GM23338 (cell line): Measurements from ENCODE around the gene PPHLN1. TPM values are rescaled to one million over a fixed set of nuclear protein-coding genes. Genes with fewer than 3 reads are reported as not detected.

Source experiments
- ATAC-seq: fragments of 200-7000 bp; cut with Tn5 transposase; 3 replicates; pipeline ENCODE4 v1.9.1; 2020
- DNase-seq: peaks from one replicate; pipeline ENCODE4 v3.0.0-alpha.2; 2015; ENCODE audit warnings: low spot score
- H2AFZ ChIP-seq: fragments of 200-600 bp; sonication (generic); 2 replicates; pipeline ENCODE4 v1.8.0; 2016; ENCODE audit warnings: antibody characterized with exemption, mild to moderate bottlenecking, moderate library complexity
- H3F3A ChIP-seq: fragments of 200-600 bp; sonication (generic); replicated peaks from 2 replicates; pipeline ENCODE4 v1.8.0; 2017; ENCODE audit warnings: antibody characterized with exemption, mixed run types, low read depth
- H3K27ac ChIP-seq: fragments of 200-600 bp; sonication (generic); 2 replicates; pipeline ENCODE4 v1.6.1; 2016; ENCODE audit warnings: low read depth
- H3K27me3 ChIP-seq: fragments of 200-600 bp; sonication (generic); 2 replicates; pipeline ENCODE4 v1.8.0; 2016; ENCODE audit warnings: mild to moderate bottlenecking, mixed run types, moderate library complexity; ENCODE audit not compliant: insufficient read depth
- H3K36me3 ChIP-seq: fragments of 200-600 bp; sonication (generic); 2 replicates; pipeline ENCODE4 v1.8.0; 2016; ENCODE audit warnings: mild to moderate bottlenecking; ENCODE audit not compliant: insufficient read depth
- H3K4me1 ChIP-seq: fragments of 200-600 bp; sonication (generic); 2 replicates; pipeline ENCODE4 v1.8.0; 2016; ENCODE audit warnings: mild to moderate bottlenecking, moderate library complexity; ENCODE audit not compliant: insufficient read depth
- H3K4me2 ChIP-seq: fragments of 200-600 bp; sonication (generic); 2 replicates; pipeline ENCODE4 v1.7.1; 2017; ENCODE audit warnings: mixed run types
- H3K4me3 ChIP-seq: fragments of 200-600 bp; sonication (generic); 2 replicates; pipeline ENCODE4 v1.6.1; 2016; ENCODE audit warnings: mixed run types
- H3K79me2 ChIP-seq: fragments of 200-600 bp; sonication (generic); replicated peaks from 2 replicates; pipeline ENCODE4 v1.8.0; 2017; ENCODE audit warnings: mild to moderate bottlenecking; ENCODE audit not compliant: insufficient read depth
- H3K9me2 ChIP-seq: fragments of 200-600 bp; sonication (generic); 2 replicates; pipeline ENCODE4 v1.8.0; 2017; ENCODE audit not compliant: insufficient read depth
- H4K20me1 ChIP-seq: fragments of 200-600 bp; sonication (generic); replicated peaks from 2 replicates; pipeline ENCODE4 v1.8.0; 2017; ENCODE audit warnings: mild to moderate bottlenecking; ENCODE audit not compliant: insufficient read depth
- H3K27ac Mint-ChIP-seq: 2 replicates; pipeline ENCODE4 v1.8.0; 2020; ENCODE audit warnings: inconsistent platforms, mild to moderate bottlenecking, moderate library complexity, mixed read lengths
- H3K27me3 Mint-ChIP-seq: 3 replicates; pipeline ENCODE4 v1.8.0; 2022; ENCODE audit warnings: low read depth, mild to moderate bottlenecking, moderate library complexity, mixed read lengths, inconsistent platforms; ENCODE audit not compliant: insufficient read depth, poor library complexity
- H3K36me3 Mint-ChIP-seq: 3 replicates; pipeline ENCODE4 v1.8.0; 2021; ENCODE audit warnings: low read depth, mild to moderate bottlenecking, inconsistent platforms, moderate library complexity, mixed read lengths
- H3K4me1 Mint-ChIP-seq: 3 replicates; pipeline ENCODE4 v1.8.0; 2020; ENCODE audit warnings: mild to moderate bottlenecking, inconsistent platforms, mixed read lengths
- H3K4me3 Mint-ChIP-seq: 3 replicates; pipeline ENCODE4 v1.8.0; 2021; ENCODE audit warnings: moderate library complexity, mild to moderate bottlenecking, inconsistent platforms, mixed read lengths
- H3K9me3 Mint-ChIP-seq: 3 replicates; pipeline ENCODE4 v1.8.0; 2020; ENCODE audit warnings: moderate library complexity, mild to moderate bottlenecking, inconsistent platforms, mixed read lengths
- CREB1 ChIP-seq: fragments of 250-450 bp; sonication (Bioruptor Pico); IDR thresholded peaks from 2 replicates; pipeline ENCODE4 v1.5.0; 2020; ENCODE audit warnings: low read depth, mild to moderate bottlenecking, moderate library complexity
- ETS1 ChIP-seq: IDR thresholded peaks from 2 replicates; pipeline ENCODE4 v1.6.1; 2016; ENCODE audit warnings: antibody characterized with exemption
- EZH2 ChIP-seq: fragments of 200-600 bp; sonication (generic); IDR thresholded peaks from one replicate; pipeline ENCODE4 v1.8.0; 2017; ENCODE audit warnings: antibody characterized with exemption, mild to moderate bottlenecking, low read depth; ENCODE audit not compliant: unreplicated experiment
- EZH2phosphoT487 ChIP-seq: fragments of 200-600 bp; sonication (generic); IDR thresholded peaks from one replicate; pipeline ENCODE4 v1.8.1; 2018; ENCODE audit warnings: antibody characterized with exemption; ENCODE audit not compliant: unreplicated experiment
- JUNB ChIP-seq: IDR thresholded peaks from one replicate; pipeline ENCODE4 v1.6.1; 2016; ENCODE audit warnings: antibody characterized with exemption; ENCODE audit not compliant: unreplicated experiment
- NANOG ChIP-seq: IDR thresholded peaks from 2 replicates; pipeline ENCODE4 v1.6.1; 2016; ENCODE audit warnings: antibody characterized with exemption, borderline replicate concordance
- POLR2AphosphoS5 ChIP-seq: IDR thresholded peaks from 2 replicates; pipeline ENCODE4 v1.6.1; 2016; ENCODE audit warnings: antibody characterized with exemption, low read depth
- STAT1 ChIP-seq: IDR thresholded peaks from one replicate; pipeline ENCODE4 v1.6.1; 2016; ENCODE audit warnings: antibody characterized with exemption; ENCODE audit not compliant: unreplicated experiment
- ZNF114 ChIP-seq: fragments of 250-450 bp; sonication (Bioruptor Pico); IDR thresholded peaks from 2 replicates; pipeline ENCODE4 v1.5.0; 2020; ENCODE audit warnings: mild to moderate bottlenecking, moderate library complexity
- ZNF331 ChIP-seq: fragments of 250-450 bp; sonication (Bioruptor Pico); IDR thresholded peaks from 2 replicates; pipeline ENCODE4 v1.5.0; 2020; ENCODE audit warnings: low read depth, mild to moderate bottlenecking, moderate library complexity
- ZNF462 ChIP-seq: fragments of 250-450 bp; sonication (Bioruptor Pico); IDR thresholded peaks from 2 replicates; pipeline ENCODE4 v1.5.0; 2020; ENCODE audit warnings: mild to moderate bottlenecking, moderate library complexity
- polyA plus RNA-seq: library from polyadenylated mRNA; unstranded; fragments of >200 nt; fragmentation: Nextera tagmentation; extraction: Ambion mirVana; gene quantifications from 2 replicates; pipeline ENCODE4 v1.2.1, GENCODE V29; 2016
- total RNA-seq: library from RNA; depleted of rRNA; stranded (reverse); fragments of >200 nt; shearing (Covaris generic); gene quantifications from 2 replicates; pipeline ENCODE4 v1.2.3, GENCODE V29; 2014
- TF ChIP-seq, protein P1 (sequence below): IDR thresholded peaks from one replicate; pipeline ENCODE4 v1.6.1; 2018; ENCODE audit warnings: antibody characterized with exemption; ENCODE audit not compliant: unreplicated experiment
- TF ChIP-seq, protein P2 (sequence below), 2 experiments: fragments of 200-600 bp in 1 of 2; sonication (generic) in 1 of 2; conservative IDR thresholded peaks; 2 replicates each; pipeline versions ENCODE4 v1.5.1 to v1.6.1; 2016 to 2017; ENCODE audit warnings: antibody characterized with exemption in 2 of 2, low read depth in 2 of 2, mild to moderate bottlenecking in 2 of 2, moderate library complexity in 1 of 2

Gene PPHLN1
- total and polyA plus RNA-seq, 2 experiments from 2014 or later, result 93.0 to 103 TPM

DNA sequence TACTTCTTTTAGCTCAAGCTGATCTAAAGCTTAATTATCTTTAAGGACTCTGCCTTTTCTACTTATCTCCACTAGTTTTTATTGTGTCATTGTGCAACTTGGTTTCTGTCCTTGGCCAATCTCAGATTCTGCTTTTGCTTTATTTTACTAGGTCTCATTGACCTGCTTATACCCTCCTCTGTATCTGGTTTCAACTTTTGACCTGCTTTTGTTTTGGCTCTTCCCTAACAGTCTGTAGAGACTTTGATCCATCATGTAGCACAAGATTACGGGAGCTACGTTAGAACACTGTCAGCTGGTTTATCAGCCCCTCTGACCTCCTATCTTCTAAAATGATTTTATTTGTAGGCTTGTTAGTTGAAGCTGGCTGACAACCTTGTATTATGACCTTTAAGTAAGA lies 43.7 kb upstream of the PPHLN1 start:
- no peaks in the 10 kb centered on the region for H3K79me2 ChIP-seq
- H3K4me1 ChIP-seq, result no peaks in the 10 kb centered on the region
- Mint-ChIP-seq H3K4me1 (no peaks in the 10 kb centered on the region), H3K27me3 (no peaks in the 10 kb centered on the region), H3K27ac (no peak overlapping the region), H3K9me3 (no peaks in the 10 kb centered on the region; the same call in 2 of the 3 replicates), H3K4me3 (no peak overlapping the region), H3K36me3 (no peaks in the 10 kb centered on the region)
- ATAC-seq (no peak), DNase-seq (no peak)
- no peak overlapping the region for H3K27ac ChIP-seq
- no peaks in the 10 kb centered on the region for H3K27me3 ChIP-seq
- H3K9me2 ChIP-seq, result no peaks in the 10 kb centered on the region
- H3K4me2 ChIP-seq, result no peak overlapping the region
- H3K36me3 ChIP-seq, result no peaks in the 10 kb centered on the region
- H2AFZ ChIP-seq, result no peak overlapping the region
- no peaks in the 10 kb centered on the region for H3F3A ChIP-seq
- no peak overlapping the region for H3K4me3 ChIP-seq
- TF ChIP-seq NANOG (no peak), STAT1 (no peak), ZNF331 (CRISPR knock-in tag) (no peak), EZH2phosphoT487 (no peak), ZNF462 (CRISPR knock-in tag) (no peak), ZNF114 (no peak), ETS1 (no peak), EZH2 (no peak), CREB1 (no peak), POLR2AphosphoS5 (no peak), JUNB (no peak)
- TF ChIP-seq, protein P1, sequence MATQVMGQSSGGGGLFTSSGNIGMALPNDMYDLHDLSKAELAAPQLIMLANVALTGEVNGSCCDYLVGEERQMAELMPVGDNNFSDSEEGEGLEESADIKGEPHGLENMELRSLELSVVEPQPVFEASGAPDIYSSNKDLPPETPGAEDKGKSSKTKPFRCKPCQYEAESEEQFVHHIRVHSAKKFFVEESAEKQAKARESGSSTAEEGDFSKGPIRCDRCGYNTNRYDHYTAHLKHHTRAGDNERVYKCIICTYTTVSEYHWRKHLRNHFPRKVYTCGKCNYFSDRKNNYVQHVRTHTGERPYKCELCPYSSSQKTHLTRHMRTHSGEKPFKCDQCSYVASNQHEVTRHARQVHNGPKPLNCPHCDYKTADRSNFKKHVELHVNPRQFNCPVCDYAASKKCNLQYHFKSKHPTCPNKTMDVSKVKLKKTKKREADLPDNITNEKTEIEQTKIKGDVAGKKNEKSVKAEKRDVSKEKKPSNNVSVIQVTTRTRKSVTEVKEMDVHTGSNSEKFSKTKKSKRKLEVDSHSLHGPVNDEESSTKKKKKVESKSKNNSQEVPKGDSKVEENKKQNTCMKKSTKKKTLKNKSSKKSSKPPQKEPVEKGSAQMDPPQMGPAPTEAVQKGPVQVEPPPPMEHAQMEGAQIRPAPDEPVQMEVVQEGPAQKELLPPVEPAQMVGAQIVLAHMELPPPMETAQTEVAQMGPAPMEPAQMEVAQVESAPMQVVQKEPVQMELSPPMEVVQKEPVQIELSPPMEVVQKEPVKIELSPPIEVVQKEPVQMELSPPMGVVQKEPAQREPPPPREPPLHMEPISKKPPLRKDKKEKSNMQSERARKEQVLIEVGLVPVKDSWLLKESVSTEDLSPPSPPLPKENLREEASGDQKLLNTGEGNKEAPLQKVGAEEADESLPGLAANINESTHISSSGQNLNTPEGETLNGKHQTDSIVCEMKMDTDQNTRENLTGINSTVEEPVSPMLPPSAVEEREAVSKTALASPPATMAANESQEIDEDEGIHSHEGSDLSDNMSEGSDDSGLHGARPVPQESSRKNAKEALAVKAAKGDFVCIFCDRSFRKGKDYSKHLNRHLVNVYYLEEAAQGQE, result no peak
- TF ChIP-seq, protein P2, sequence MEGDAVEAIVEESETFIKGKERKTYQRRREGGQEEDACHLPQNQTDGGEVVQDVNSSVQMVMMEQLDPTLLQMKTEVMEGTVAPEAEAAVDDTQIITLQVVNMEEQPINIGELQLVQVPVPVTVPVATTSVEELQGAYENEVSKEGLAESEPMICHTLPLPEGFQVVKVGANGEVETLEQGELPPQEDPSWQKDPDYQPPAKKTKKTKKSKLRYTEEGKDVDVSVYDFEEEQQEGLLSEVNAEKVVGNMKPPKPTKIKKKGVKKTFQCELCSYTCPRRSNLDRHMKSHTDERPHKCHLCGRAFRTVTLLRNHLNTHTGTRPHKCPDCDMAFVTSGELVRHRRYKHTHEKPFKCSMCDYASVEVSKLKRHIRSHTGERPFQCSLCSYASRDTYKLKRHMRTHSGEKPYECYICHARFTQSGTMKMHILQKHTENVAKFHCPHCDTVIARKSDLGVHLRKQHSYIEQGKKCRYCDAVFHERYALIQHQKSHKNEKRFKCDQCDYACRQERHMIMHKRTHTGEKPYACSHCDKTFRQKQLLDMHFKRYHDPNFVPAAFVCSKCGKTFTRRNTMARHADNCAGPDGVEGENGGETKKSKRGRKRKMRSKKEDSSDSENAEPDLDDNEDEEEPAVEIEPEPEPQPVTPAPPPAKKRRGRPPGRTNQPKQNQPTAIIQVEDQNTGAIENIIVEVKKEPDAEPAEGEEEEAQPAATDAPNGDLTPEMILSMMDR (conservative IDR thresholded peaks at IDR 0.05; ENCODE audit: low read depth in 2 of 2), result no peak
- H4K20me1 ChIP-seq, result no peaks in the 10 kb centered on the region
